IPS-18c (cell line): ENCODE results near the gene TEDC2.
A peak's percentile ranks its signal among the peaks of the same experiment; 100 is the strongest.
"Not testable (repeated sequence)": the region's sequence is repeated elsewhere in the genome, so short reads cannot be mapped to it uniquely, and the experiment has no call there.

Experiments
- H3K4me3 ChIP-seq: 2 replicates; pipeline ENCODE4 v1.7.0; 2013; ENCODE audit warnings: low read depth, mild to moderate bottlenecking, low read length, moderate library complexity; ENCODE audit not compliant: insufficient read depth
- H3K9me3 ChIP-seq: one replicate; pipeline ENCODE4 v1.6.1; 2013; ENCODE audit warnings: mild to moderate bottlenecking, low read length, moderate library complexity; ENCODE audit not compliant: control insufficient read depth, insufficient read depth

TEDC2 gene

DNA sequence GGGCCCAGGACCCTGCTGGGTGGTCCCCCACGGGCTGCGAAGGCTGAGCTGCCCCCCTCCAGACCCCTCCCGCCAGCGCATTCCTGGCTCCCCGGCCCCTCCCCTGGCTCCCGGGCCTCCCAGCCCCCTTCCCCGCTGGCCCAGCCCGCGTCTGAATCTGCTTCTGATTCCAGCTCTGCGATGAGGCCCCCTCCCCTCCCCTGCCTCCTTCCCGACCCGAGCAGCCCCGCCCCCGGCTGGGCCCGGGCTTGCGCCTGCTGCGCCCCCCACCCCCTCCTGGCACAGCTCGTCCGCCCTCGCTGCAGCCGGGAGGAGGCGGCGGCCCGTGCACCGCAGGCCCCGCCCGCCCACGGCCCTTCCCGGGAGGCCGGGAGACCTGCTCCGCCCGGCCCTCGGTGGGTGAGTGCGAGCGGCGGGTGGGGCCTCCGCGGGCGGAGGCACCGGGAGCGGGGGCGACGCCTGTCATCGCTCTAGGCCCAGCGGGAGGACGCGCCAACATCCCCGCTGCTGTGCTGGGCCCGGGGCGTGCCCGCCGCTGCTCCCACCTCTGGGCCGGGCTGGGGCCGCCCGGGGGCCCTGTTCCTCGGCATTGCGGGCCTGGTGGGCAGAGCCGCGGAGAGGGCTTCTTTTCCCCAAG lies 11.2 kb downstream of the TEDC2 start, which contains the start of gene NTN3:
TSS of gene NTN3 (plus strand) at position 282 of the 637 bp plus-strand sequence. CDS start 405 bp downstream, outside the sequence.
- Histone ChIP-seq H3K9me3 (no peaks in the 10 kb centered on the region), H3K4me3 (peak within 1 kb of the TSS; percentile 41)

DNA sequence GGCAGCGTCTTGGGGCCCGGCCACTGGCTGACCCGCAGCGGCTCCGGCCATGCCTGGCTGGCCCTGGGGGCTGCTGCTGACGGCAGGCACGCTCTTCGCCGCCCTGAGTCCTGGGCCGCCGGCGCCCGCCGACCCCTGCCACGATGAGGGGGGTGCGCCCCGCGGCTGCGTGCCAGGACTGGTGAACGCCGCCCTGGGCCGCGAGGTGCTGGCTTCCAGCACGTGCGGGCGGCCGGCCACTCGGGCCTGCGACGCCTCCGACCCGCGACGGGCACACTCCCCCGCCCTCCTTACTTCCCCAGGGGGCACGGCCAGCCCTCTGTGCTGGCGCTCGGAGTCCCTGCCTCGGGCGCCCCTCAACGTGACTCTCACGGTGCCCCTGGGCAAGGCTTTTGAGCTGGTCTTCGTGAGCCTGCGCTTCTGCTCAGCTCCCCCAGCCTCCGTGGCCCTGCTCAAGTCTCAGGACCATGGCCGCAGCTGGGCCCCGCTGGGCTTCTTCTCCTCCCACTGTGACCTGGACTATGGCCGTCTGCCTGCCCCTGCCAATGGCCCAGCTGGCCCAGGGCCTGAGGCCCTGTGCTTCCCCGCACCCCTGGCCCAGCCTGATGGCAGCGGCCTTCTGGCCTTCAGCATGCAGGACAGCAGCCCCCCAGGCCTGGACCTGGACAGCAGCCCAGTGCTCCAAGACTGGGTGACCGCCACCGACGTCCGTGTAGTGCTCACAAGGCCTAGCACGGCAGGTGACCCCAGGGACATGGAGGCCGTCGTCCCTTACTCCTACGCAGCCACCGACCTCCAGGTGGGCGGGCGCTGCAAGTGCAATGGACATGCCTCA lies 12.0 kb downstream of the TEDC2 start:
- Histone ChIP-seq H3K4me3 (peak overlapping the region; percentile 41), H3K9me3 (no peaks in the 10 kb centered on the region)

- no peaks in the 10 kb centered on the region for H3K9me3 ChIP-seq
- H3K4me3 ChIP-seq: no peak overlapping the region
These were observed 12.6 kb downstream of the TEDC2 start for GRCh38 chr16:2472488-2472864.

DNA sequence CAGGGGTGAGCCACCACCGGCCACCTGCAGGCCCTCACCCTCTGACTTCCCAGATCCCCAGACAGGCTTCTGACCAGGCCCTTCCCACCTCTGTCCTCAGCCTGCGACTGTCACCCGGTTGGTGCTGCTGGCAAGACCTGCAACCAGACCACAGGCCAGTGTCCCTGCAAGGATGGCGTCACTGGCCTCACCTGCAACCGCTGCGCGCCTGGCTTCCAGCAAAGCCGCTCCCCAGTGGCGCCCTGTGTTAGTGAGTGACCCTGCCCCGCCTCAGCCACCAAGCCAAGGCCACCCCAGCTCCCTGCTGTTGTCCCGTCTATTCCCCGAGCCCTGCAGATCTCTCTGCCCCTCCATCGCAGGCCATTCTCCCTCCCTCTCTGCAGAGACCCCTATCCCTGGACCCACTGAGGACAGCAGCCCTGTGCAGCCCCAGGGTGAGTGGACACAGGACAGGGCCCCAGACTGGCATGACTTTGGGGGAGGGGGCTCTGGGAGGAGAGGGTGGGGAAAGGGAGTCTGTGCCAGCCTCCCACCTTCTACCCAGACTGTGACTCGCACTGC lies 13.1 kb downstream of the TEDC2 start:
- no peaks in the 10 kb centered on the region for H3K9me3 ChIP-seq
- no peak overlapping the region for H3K4me3 ChIP-seq

DNA sequence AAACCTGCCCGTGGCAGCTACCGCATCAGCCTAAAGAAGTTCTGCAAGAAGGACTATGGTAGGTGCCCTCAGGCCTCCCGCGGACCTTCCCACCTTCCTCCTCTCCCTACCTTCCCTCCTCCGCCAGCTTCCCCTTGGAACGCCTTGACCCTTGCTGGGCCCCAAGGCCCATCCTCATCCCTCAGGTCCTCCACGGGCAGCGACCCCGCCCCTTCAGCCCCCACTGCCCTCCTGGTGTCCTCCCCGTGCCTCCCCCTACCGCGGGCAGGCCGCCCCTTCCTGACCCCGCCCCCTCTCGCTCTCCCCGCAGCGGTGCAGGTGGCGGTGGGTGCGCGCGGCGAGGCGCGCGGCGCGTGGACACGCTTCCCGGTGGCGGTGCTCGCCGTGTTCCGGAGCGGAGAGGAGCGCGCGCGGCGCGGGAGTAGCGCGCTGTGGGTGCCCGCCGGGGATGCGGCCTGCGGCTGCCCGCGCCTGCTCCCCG lies 13.6 kb downstream of the TEDC2 start:
- peak overlapping the region; percentile 24; the same call in 1 of the 2 replicates for H3K4me3 ChIP-seq
- H3K9me3 ChIP-seq: no peaks in the 10 kb centered on the region

DNA sequence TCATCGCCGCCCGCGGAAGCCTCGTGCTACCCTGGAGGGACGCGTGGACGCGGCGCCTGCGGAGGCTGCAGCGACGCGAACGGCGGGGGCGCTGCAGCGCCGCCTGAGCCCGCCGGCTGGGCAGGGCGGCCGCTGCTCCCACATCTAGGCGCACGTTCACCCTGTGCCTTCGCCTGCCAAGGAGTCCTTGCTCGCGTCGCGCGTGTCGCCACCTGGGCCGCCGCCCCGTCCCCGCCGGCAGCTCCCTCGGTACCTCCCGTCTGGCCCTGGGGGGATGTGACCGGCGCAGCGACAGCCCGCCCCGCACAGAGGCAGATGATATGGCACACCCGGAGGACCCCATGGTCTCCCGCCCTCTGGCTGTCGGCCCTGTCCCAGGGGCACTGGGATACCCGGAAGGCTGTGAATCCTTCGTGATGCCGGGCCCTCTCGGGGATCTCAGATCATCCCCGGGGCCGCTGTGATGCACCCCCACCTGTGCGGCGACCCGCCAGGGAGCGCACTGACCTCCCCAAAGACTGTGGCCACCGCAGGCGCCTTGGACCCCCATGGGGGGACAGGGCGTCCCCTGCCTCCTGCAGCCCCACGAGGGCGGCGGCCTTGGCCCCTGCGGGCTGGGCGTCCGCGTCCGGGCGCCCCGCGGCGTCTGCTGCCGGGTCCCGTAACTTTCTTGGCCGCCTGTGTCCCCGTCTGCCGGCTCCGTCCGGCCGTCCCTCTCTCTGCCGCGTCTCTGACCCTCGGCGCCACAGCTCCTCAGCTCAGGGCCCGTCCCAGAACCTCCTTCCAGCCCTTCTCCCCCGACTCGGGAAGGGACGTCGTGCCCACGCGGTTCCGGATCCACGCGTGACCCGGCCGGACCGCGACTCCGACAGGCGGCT lies 14.3 kb downstream of the TEDC2 start:
- Histone ChIP-seq H3K4me3 (peak overlapping the region; percentile 73), H3K9me3 (no peaks in the 10 kb centered on the region)

DNA sequence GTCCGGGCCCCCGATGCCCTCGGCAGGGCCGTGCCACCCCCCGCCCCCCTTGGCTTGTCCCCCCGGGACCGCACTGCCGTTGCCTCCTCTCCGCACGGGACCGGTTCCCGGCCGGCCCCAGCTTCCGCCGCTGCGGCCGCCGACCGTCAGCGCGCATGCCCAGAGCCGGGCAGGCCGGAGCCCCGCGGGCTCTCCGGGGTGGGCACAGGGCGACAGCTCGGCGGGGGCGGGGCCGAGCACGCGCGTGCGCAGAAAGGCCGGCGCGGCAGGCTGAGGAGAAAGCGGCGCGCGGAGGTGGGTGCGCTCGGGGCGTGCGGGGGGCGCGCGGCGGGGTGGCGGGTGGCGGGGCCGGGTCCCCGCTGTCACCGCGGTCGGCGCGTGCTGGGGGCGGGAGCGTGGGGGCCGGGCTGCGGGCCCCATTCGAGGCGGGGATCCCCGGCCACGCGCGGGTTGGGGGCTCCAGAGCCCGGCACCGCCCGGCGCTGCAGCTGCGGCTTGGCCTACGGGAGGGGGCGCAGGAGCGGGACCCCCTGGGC lies 15.0 kb downstream of the TEDC2 start, which contains the start of gene TBC1D24:
TSS of gene TBC1D24 (plus strand) at position 251 of the 536 bp plus-strand sequence. CDS start 21,022 bp downstream, outside the sequence.
- Histone ChIP-seq H3K9me3 (no peaks in the 10 kb centered on the region), H3K4me3 (peak within 1 kb of the TSS; percentile 79)

DNA sequence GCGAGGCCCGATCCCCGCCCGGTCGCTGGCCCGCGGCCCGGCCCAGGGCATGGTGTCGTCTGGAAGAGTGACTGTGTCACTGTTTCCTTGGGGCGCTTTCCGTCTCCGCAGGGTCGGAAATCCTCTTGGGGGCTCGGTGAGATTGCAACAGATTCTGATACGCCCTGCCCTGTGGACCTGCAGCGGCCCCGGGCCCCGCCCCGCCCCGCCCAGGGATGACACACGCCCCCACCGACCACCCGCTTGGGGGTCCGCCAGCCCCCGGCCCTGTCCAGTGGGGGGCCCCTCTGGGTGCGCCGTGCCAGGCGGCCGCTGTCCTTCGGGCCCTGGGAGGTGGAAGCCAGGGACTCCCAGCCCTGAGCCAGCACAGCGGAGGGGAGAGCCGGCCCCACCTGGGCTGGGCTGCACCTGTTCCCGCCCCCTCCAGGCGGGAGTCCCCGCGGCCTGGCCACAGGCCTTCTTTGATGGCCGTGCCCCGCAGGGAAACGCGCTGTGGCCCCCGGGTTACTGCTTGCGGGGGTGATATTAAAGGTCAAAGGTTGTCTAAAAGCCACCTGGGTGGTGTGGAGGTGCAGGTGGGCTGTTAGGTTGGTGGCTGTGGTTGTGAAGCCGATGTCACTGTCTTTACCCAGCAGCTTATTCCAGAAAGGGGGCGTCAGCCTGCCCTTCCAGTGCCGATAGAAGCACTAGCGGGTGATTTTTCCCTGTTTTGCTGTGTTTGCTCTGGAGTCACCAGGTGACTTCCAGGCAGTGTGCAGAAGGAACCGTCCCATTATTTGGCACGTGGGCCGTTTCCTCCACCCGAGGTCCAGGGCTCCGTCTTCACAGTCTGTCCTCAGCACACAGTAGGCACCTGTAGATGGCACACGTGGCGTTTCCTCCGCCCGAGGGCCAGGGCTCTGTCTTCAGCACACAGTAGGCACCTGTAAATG lies 15.8 kb downstream of the TEDC2 start:
- Histone ChIP-seq H3K4me3 (peak overlapping the region; percentile 79), H3K9me3 (no peaks in the 10 kb centered on the region)

DNA sequence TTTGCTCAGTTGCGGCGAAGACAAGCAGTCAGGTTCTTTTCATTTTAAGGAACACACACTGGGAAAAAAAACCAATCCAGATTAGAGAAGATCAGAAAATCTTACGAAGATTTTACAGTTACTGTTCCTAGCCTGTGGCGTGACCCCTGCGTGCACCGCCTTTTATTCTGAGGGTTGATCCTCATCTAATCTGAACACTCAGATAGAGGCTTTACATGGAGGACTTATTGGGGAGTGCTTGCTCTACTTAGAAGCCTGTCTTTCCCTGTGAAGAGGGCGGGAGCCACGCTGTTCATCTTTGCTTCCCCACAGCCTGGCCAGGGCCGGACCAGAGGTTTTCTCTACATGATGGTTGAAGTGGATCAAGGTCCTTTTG lies 16.4 kb downstream of the TEDC2 start:
- no peaks in the 10 kb centered on the region for H3K9me3 ChIP-seq
- peak overlapping the region; percentile 79; the same call in 1 of the 2 replicates for H3K4me3 ChIP-seq

GRCh38 chr16:2476741-2477140 lies 16.8 kb downstream of the TEDC2 start:
- H3K4me3 ChIP-seq: no peak overlapping the region

DNA sequence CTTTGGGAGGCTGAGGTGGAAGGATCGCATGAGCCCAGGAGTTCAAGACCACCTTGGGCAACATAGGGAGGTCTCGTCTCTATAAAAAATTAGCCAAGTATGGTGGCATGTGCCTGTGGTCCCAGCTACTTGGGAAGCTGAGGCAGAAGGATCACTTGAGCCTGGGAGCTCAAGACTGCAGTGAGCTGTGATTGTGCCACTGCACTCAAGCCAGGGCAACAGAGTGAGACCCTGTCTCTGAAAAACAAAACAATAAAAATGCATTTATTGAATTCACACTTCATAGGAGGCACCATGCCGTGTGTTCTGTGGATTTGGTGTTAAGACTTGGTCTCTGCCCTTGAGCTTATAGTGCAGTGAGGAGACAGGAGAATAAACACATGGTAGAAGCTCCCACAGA lies 17.4 kb downstream of the TEDC2 start:
- Histone ChIP-seq H3K4me3 (no peak overlapping the region), H3K9me3 (no peaks in the 10 kb centered on the region)

More at GRCh38 chr16:2476741-2477140, 16.8 kb downstream of the TEDC2 start:
- H3K9me3 ChIP-seq: no peaks in the 10 kb centered on the region

DNA sequence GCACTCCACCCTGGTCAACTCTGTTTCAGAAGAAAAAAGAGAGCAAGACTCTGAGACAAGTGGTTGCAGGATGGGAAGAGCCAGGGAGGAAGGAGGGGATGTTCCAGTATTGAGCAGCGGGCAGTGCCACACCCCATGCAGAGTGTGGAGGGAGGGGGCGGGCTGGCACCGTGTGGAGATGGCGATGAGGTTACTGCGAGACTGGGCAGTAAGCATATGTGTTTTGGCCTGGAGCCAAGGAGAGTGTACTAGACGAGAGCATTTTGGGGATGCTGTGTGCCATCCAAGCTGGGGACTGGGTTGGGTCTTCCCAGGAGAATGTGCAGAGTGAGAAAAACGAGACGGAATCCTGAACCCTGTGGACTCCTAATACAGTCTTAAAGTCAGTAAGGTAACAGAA lies 18.4 kb downstream of the TEDC2 start:
- no peak overlapping the region for H3K4me3 ChIP-seq
- no peaks in the 10 kb centered on the region for H3K9me3 ChIP-seq

GRCh38 chr16:2479996-2480395 lies 20.1 kb downstream of the TEDC2 start:
- H3K9me3 ChIP-seq: not testable (repeated sequence)

GRCh38 chr16:2480948-2481347 lies 21.0 kb downstream of the TEDC2 start:
- Histone ChIP-seq H3K9me3 (no peaks in the 10 kb centered on the region), H3K4me3 (no peak overlapping the region)

More at GRCh38 chr16:2479996-2480395, 20.1 kb downstream of the TEDC2 start:
- not testable (repeated sequence) for H3K4me3 ChIP-seq

GRCh38 chr16:2481676-2482075 lies 21.8 kb downstream of the TEDC2 start:
- Histone ChIP-seq H3K9me3 (no peaks in the 10 kb centered on the region), H3K4me3 (no peak overlapping the region)

- Histone ChIP-seq H3K4me3 (no peak overlapping the region), H3K9me3 (no peaks in the 10 kb centered on the region)
These were observed 22.3 kb downstream of the TEDC2 start for GRCh38 chr16:2482249-2482648.
